Spleen (tissue), 7 donors: Measurements from ENCODE around the gene ZNF777.

Experiments used
- POLR2A ChIP-seq, 3 donors: fragments of 450-650 bp; IDR thresholded peaks; one replicate each; pipeline ENCODE4 v1.5.1; 2017; ENCODE audit warnings: antibody characterized with exemption in 3 of 3, mild to moderate bottlenecking in 1 of 3
- POLR2AphosphoS5 ChIP-seq, 3 donors: sonication (generic); formaldehyde crosslinking; IDR thresholded peaks; one replicate each; pipeline ENCODE4 v1.5.1; 2017; ENCODE audit warnings: antibody characterized with exemption in 3 of 3
- TF ChIP-seq, protein P1 (sequence below), 11 experiments: fragments of 200-600 bp in 7 of 11; fragments of 450-650 bp in 4 of 11; sonication (generic) in 4 of 11; IDR thresholded peaks in 8 of 11; conservative IDR thresholded peaks in 3 of 11; 1 replicate in 7 of 11; 2 replicates in 4 of 11; pipeline versions ENCODE4 v1.4.0 to v1.8.0; 2016 to 2021; ENCODE audit warnings: antibody characterized with exemption in 11 of 11, inconsistent platforms in 4 of 11, mild to moderate bottlenecking in 1 of 11
- donor health status: DM: no; HTN: no; CAD: no; lungs with moderate emphysema.
- donor health status: DM: no; HTN: no; CAD: no.
- donor health status: DM: no; HTN: no; CAD: no.

DNA sequence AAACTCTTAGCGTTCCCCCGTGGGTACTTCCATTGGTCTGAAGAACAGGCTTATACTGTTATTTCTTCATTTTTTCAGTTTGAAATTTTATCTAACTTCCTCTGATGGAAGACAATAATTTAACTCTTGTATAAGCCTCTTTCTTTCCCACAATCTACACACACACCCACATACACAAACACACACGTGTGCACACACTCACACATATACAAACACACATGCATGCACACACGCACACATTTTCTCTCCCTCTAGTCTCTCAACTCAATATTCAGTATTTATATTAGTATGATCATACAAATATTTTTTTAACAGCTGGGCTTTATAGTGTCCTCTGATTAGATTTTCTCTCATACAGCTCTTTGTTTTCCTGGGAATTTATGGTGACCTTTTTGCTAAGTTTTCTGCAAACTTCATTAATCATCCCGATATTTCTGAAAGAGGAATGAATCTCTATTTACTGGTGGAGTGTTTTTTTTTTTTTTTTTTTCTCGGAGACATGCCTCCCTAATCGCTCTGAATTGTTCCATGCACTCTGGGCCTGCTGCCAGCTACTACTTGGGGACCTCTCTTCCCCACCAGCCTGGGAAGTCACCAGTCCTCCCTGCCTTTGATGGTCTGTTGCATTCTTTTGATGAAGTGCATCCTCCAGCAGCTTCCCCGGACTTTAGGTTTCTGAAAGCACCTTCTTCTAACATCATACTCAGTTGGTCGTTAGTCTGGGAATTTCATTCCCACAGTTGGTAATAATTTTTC is 75.5 kb downstream of the ZNF777 start:
- no peak for TF ChIP-seq POLR2A (IDR thresholded peaks at IDR 0.05)
- TF ChIP-seq, protein P1, sequence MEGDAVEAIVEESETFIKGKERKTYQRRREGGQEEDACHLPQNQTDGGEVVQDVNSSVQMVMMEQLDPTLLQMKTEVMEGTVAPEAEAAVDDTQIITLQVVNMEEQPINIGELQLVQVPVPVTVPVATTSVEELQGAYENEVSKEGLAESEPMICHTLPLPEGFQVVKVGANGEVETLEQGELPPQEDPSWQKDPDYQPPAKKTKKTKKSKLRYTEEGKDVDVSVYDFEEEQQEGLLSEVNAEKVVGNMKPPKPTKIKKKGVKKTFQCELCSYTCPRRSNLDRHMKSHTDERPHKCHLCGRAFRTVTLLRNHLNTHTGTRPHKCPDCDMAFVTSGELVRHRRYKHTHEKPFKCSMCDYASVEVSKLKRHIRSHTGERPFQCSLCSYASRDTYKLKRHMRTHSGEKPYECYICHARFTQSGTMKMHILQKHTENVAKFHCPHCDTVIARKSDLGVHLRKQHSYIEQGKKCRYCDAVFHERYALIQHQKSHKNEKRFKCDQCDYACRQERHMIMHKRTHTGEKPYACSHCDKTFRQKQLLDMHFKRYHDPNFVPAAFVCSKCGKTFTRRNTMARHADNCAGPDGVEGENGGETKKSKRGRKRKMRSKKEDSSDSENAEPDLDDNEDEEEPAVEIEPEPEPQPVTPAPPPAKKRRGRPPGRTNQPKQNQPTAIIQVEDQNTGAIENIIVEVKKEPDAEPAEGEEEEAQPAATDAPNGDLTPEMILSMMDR (IDR thresholded peaks at IDR 0.05 in 8 of 11, conservative IDR thresholded peaks at IDR 0.05 in 3 of 11): no peak
- TF ChIP-seq POLR2AphosphoS5 (IDR thresholded peaks at IDR 0.05): no peak
